GM10266 (cell line): ENCODE data around the gene ZFPM1.

Experiments
- DNase-seq: peaks from one replicate; pipeline ENCODE4 v3.0.0; 2012; ENCODE audit errors: extremely low spot score
- CTCF ChIP-seq: IDR thresholded peaks from 2 replicates; pipeline ENCODE4 v1.5.1; 2012; ENCODE audit warnings: mild to moderate bottlenecking, low read depth; ENCODE audit not compliant: control insufficient read depth, insufficient read depth; ENCODE audit errors: missing control alignments

The ZFPM1 gene

GRCh38 chr16:88584676-88585075 is 131.6 kb downstream of the ZFPM1 start:
- no peak for TF ChIP-seq CTCF
- DNase-seq = no peak

- no peak for TF ChIP-seq CTCF
- DNase-seq = no peak
Measured at GRCh38 chr16:88585269-88585668, 132.2 kb downstream of the ZFPM1 start.

- no peak for TF ChIP-seq CTCF
- no peak for DNase-seq
Measured at GRCh38 chr16:88585927-88586581, 133.0 kb downstream of the ZFPM1 start.
